LHCN-M2 (cell line): Measurements from ENCODE around the gene BCAS3. TPM values are rescaled to one million over a fixed set of nuclear protein-coding genes. Genes with fewer than 3 reads are reported as not detected.

ENCODE experiments used
- DNase-seq: peaks from one replicate; pipeline ENCODE4 v3.0.0-alpha.2; 2012; ENCODE audit warnings: low read depth
- total RNA-seq: library from RNA; depleted of rRNA; stranded (reverse); fragments of >200 nt; gene quantifications from 2 replicates; pipeline ENCODE4 v1.2.3, GENCODE V29; 2014

Gene BCAS3
- total RNA-seq, 1 experiment from 2014 or later, result 6.9 TPM

- DNase-seq, result no peak
These were observed 522.0 kb downstream of the BCAS3 start for GRCh38 chr17:61199431-61200338.

DNA sequence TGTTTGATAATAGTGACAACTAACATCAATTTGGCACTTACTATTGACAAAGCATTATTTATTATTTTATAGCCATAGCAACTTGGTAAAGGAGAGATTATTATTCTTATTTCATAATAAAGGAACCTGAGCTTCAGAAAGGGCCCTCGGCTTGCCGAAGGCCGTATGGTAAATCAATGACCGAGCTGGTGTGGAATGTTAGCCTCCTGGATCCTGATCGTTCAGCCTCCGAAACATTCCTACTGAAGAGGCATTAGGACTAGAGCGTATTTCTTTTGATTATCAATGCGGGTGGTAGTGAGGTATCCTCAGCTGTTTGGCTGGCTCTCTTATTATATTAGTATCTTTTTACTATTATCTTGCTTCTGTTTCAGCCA, 522.7 kb downstream of the BCAS3 start:
- DNase-seq, result no peak

GRCh38 chr17:61201211-61201610, 523.6 kb downstream of the BCAS3 start:
- peak; percentile 96 for DNase-seq

DNA sequence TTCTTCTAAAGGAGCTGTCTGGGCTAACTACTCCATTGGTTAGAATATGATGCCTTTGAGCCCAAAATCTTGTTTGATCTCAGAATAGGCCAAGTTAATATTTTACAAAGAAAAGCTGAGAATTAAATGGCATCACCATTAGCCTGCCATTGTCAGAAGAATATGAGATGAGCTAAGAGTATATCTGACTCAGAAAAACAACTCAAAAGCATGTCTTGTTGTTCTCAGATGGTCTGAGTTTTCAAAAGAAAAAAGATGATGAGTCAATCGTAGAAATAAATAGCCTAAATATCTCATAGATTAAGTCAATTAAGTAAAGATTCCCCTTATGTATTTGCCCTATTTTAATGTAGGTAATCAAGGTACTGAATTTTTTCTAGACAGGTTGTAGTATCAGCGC, 524.9 kb downstream of the BCAS3 start:
- DNase-seq, result peak; percentile 64

GRCh38 chr17:61203671-61204131, 526.0 kb downstream of the BCAS3 start:
- no peak for DNase-seq

DNA sequence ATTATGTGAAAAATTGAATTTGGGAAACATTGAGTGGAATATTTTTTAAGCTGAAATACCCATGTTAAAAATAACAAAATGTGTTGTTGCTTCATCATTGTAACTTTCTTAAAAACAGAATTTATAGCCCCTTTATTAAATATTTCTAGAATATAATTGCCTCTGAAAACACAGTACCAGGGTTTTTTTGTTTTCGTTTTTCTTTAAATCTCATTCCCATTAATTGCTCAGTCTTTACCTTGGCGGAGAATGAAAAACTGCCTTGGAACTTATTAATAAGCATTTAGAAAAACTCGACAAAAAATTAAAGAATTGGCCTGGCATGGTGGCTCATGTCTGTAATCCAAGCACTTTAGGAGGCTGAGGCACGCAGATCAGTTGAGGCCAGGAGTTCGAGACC, 526.8 kb downstream of the BCAS3 start:
- no peak for DNase-seq

DNA sequence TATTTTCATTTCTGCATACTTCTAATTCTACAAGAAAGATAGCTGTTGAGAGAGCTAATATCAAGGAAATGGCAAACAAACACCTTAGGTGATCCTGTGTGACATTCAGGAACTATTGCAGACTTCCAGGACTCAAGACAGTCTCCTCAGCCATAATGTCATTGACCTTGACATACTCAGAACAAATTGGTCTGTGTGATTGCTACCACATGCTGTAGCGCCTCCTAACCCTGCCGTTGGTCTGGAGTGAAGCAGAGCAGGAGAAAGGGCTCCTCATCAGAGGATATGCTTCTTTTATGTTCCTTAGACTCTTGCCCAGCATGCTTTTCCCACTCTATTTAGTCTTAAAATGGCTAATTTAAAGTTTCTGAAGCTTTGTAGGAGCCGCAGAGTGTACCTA, 527.8 kb downstream of the BCAS3 start:
- no peak for DNase-seq

DNA sequence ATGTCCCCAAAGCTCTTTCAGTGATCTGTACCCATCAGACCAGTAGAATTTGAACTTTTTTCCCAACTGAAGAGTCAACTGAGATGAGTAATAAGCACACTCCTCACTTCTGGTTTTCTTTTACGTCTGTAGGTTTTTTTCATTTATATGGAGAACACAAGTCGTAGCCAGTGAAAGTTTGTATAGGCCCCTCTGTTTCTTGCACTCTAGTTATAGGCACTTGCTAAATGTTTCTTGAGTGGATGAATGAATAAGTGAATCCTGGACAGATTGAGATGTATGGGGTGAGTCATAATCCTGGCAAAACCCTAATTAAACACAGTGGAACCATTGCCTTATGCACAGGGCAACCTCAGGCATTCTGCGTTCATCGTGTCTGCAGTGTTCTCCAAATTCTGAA, 528.3 kb downstream of the BCAS3 start:
- no peak for DNase-seq

DNA sequence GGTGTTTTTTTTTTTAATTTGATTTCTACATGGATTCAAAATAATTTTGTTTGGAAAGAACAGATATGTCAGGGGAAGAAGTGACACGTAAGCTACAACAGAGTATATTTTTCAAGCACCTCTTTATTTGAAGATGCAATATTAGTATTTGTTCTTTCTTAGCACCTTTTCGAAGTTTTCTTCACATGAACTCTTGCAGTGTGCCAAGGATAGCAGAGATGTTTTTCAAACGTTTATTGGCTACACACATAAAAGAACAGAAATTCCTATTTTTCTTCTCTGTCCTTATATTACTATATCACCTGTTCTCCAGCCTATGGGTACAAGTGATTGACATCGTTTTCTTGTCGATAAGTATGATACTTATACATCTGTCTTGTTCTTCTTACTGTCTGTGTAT, 529.3 kb downstream of the BCAS3 start:
- no peak for DNase-seq

- peak; percentile 66 for DNase-seq
These were observed 530.9 kb downstream of the BCAS3 start for GRCh38 chr17:61208301-61209105.

GRCh38 chr17:61209106-61209439, 531.4 kb downstream of the BCAS3 start:
- DNase-seq, result no peak

GRCh38 chr17:61209525-61209924, 531.9 kb downstream of the BCAS3 start:
- DNase-seq, result no peak

DNA sequence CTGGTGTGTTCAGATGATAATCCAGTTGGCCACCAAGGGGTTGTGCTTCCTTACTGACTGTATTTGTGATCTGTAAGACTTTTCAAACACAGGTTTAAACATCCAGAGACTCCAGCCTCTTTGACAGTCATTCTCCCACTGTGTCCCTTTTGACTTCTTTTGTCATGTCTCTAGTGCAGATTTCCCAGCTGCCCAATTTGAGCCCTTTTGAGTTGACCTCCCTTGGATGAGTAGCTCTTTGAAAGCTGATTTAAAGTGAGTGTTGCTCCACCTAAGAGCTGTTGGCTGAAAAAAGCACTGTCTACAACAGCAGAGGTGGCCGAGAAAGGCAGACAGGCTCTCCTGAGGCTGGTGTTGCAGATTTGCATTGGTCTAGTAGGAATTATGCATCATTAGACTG, 533.6 kb downstream of the BCAS3 start:
- DNase-seq, result no peak

GRCh38 chr17:61212655-61213054, 535.0 kb downstream of the BCAS3 start:
- no peak for DNase-seq

DNA sequence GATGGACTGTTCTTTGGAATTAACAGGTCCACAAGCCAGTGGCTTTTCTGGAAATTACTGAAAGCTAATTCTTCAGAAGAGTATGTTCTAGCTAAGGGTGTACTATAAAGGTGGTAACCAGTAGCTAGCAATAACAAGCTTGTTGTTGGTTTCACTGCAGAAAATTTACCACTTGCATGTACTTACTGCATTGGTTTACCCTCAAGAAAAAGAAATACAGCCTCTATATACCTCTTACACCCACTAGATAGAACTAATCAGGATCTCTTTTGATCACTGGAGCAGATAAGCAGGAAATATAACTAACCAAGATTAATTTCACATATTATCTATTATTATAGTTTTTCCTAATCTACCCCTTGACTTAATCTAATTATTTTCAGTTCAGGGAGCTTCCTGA, 537.1 kb downstream of the BCAS3 start:
- DNase-seq, result no peak

DNA sequence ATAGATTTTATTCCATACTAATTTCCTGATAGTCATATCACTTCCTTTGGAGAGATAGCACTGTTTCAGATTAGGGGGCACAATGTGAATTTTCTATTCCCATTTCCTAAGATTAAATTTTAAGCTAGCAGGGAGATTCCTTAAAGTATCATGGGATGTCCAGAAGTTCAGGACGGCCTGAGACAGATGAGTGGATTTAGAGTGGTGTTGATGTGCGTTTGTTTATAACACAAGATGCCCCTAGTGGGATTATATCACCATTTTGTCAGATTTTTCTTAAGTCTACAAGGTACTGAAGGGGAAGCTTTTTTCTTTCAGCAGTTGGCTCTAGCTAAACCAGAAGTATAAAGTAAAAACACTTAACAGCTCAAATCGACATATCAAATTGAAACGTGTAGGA, 538.4 kb downstream of the BCAS3 start:
- DNase-seq, result no peak

DNA sequence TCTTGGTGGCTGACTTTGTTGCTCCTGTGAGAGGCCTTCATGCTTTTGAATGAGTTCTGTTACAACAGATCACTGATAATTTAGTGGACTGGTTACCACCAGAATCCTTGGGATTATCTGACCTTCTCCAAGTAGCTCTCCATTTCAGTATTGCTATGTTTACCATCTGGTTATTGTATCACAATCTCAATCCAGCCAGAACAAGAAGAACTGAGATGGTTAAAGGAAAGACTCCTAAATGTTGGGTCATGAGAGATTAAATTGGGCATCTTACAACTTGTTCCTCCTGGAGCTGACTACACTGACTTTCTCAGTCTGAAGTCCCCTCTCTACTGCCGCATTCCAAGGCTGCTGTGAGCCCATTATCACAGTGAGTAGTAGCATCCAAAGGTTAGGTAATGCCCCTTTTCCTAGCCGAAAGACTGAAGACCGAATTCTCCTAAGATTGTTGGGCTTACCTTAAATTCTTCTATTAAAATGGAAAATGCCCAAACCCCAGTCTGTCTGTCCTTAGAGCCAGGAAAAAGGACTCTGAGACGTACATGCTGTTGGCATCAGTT, 540.3 kb downstream of the BCAS3 start:
- DNase-seq, result no peak

GRCh38 chr17:61218438-61218837, 540.8 kb downstream of the BCAS3 start:
- peak; percentile 79 for DNase-seq

- DNase-seq, result no peak
These were observed 541.8 kb downstream of the BCAS3 start for GRCh38 chr17:61219460-61219859.

GRCh38 chr17:61221181-61221580, 543.5 kb downstream of the BCAS3 start:
- DNase-seq, result no peak

GRCh38 chr17:61221597-61222471, 544.2 kb downstream of the BCAS3 start:
- DNase-seq, result no peak
